TTC549 (cell line): ENCODE results near the gene TRPM2.
"Not testable (repeated sequence)": the region's sequence is repeated elsewhere in the genome, so short reads cannot be mapped to it uniquely, and the experiment has no call there.

Experiments
- FAIRE-seq: peaks from 2 replicates; lab custom pipeline; 2012; peaks lifted over from hg19 to GRCh38; lab: Jason Lieb, UNC

Gene TRPM2

DNA sequence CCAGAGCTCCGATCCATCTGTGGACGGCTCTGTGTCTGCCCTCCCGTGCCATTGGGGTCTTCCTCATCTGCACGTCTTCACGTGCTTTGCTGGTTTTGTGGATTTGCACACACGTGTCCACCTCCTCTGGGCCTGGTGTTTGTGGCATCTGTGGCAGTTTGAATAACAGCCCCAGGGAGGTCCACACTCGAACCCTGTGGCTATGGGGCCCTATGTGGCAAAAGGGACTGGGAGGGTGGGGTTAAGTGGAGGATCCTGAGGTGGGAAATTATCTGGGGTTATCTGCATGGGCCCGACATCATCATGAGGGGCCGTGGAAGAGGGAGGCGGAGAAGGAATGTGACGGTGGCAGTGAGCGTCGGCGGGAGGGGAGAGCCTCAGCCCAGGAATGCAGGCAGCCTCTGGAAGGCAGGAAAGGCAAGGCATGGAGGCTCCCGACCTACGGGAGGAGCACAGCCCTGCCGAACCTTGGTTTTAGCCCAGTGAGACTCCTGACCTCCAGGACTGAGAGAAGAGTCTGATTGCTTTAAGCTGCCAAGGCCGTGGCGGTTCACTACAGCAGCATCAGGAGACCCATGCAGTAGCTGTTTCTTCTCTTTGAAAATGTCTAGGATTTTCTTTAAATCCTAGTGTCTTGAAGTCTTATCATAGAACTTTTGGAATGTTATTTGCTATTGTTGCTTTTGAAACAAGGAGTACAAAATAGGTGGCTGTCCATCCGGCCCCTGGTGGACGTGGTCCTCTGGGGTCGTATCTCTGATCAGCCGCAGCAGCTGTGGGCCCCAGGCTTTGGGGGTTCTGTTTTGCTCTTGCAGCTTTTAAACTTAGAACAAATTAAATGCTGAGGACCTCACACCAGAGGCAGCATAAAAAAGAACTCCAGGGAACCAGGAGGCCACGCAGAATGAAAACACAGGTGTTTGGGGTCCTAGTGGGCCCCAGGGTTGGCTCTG is 61.9 kb downstream of the TRPM2 start:
- FAIRE-seq, result no peak

GRCh38 chr21:44416193-44416592 is 62.8 kb downstream of the TRPM2 start:
- no peak for FAIRE-seq

GRCh38 chr21:44417621-44418107 is 64.2 kb downstream of the TRPM2 start:
- not testable (repeated sequence) for FAIRE-seq

- no peak for FAIRE-seq
Observed at GRCh38 chr21:44418108-44418875, 64.9 kb downstream of the TRPM2 start.

DNA sequence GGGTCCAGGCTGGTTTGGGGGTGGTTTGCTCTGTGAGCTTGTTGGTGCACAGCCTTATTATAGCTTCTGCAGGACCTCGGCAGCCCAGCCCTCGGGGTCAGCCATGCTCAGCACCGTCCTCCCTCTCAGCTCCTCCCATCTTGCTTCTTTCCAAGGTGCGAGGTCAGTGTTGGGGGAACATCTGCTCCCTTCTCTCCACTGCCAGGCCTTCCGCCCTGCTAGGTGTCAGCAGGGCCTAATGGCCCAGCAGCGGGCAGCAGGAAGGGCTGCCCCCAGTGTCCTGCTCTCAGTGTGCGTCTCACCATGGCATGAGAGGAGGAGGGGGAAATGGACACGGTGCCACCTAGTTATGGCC is 65.4 kb downstream of the TRPM2 start:
- no peak for FAIRE-seq

DNA sequence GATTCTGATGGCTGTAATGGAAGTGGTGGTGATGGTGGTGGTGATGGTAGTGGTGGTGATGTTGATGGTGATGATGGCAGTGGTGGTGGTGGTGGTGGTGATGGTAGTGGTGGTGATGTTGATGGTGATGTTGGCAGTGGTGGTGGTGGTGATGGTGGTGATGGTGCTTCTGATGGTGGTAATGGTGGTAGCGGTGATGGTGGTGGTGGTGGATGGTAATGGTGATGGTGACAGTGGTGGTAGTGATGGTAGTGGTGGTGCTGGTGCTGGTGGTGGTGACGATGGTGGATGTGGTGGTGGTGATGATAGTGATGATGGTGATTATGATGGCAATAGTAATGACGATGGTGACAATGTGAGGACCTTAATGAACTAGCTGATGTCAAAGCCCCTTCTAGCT is 66.3 kb downstream of the TRPM2 start:
- no peak for FAIRE-seq

- FAIRE-seq, result no peak
Observed at GRCh38 chr21:44420416-44421205, 67.2 kb downstream of the TRPM2 start.

DNA sequence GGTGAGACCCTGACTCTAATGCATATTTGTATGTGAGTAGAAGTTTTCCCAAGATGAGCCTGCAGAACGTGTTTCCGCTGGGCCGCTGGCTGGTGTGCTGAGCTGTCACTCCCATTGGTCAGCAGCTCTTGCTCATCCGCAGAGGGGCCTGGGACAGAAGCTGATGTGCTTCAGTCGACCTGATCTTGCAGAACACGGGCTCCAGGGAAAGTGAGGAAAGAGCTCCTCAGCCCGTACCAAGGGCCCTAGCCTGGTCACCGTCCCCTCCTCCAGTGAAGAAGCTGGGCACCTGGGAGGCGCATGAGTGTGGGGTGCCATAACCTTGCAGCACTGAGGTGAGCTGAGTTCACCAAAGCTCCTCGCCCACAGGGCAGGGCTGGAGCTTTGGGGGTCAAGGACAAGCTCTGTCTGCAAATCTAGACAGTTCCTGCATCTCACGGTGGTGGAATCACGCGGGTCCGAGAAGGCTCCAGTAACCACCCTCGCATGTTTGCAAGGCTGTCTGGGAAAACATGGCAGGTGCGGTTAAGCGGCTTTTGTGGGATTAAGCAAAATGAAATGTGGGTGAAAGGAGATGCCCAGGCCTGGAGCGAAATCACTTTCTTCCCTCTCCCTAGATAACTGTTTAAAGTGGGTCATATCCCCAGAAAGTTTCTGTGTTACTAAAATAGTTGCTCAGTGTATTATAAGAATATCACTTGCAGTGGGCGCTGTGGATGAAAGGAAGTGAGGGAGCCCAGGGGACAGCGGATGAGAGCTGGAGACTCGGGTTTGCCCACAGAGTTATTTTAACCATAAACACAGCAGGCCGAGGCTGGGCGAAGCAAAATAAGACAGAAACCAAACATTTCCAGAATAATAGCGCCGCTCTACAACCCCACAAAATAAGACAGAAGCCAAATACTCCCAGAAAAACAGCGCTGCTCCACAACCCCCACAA is 68.8 kb downstream of the TRPM2 start:
- no peak for FAIRE-seq

DNA sequence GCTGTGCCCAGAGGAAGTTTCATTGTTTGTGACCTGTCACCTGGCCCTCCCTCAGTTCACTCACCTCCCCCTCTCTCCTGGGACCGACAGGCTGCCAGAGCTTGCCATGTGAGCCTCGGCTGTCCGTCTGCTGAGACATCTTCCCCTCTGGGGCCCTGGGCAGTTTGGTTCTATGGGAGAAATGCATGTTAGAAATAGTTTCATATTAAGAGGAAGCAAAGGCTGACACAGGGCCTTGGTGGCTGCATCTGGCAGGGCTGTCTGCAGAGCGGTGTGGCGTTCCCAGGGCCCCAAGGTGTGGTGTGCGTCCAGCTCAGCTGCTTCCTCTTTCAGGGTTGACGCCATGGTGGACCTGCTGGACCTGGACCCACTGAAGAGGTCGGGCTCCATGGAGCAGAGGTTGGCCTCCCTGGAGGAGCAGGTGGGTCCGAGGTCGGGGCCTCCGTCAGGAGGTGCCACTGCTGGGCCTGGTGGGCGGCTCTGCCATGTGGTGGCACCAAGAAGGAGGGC is 69.9 kb downstream of the TRPM2 start:
- FAIRE-seq, result no peak

GRCh38 chr21:44423941-44424607 is 70.7 kb downstream of the TRPM2 start:
- no peak for FAIRE-seq

DNA sequence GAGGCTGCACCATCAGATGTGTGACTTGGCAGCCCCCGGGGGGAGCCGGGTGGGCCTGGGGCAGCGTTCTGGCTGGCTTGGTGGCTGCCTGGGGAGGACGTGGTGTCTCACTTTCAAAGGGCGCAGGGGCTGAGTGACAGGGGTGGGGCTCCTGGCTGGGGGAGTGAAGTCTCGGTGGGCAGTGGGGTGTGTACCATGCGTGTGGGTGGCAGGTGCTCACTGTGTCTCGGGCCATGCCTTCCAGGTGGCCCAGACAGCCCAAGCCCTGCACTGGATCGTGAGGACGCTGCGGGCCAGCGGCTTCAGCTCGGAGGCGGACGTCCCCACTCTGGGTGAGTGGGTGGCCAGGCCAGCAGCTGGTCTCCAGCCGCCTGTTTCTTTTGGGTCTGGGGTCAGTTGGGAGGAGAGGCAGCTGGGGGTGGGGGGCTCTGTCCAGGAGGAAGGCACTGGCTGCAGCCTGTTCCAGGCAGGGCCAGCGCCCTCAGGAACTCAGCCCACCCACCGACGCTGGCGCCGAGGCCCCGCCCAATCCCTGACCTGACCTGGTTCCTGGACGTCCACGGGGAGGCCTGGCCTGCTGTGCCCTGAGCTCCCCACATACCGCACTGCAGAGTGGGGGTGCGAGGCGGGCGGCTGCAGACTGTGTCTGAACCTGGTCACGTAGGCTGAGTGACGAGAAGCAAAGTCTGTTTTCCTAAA is 71.3 kb downstream of the TRPM2 start:
- FAIRE-seq, result no peak

DNA sequence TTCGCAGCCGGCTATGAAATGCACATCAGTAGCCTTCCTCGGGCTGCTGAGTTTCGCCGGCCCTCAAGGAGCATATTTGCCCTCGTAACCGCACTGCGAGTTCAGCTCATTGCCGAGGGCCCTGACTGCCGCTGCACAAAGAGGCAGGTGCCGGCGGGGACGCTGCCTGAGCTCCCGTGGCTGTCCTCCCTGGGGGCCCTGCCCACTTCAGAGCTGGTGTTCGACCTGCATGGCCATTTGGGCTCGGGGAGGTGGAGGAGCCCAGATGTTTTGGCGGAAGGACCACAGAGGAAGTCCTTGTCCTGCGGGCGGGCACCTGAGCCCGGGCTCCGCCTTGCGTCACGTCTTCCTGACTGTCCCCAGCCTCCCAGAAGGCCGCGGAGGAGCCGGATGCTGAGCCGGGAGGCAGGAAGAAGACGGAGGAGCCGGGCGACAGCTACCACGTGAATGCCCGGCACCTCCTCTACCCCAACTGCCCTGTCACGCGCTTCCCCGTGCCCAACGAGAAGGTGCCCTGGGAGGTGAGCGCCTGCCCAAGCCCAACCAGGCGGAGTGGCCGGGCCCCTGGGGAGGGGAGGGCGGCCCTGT is 72.0 kb downstream of the TRPM2 start:
- FAIRE-seq, result no peak

DNA sequence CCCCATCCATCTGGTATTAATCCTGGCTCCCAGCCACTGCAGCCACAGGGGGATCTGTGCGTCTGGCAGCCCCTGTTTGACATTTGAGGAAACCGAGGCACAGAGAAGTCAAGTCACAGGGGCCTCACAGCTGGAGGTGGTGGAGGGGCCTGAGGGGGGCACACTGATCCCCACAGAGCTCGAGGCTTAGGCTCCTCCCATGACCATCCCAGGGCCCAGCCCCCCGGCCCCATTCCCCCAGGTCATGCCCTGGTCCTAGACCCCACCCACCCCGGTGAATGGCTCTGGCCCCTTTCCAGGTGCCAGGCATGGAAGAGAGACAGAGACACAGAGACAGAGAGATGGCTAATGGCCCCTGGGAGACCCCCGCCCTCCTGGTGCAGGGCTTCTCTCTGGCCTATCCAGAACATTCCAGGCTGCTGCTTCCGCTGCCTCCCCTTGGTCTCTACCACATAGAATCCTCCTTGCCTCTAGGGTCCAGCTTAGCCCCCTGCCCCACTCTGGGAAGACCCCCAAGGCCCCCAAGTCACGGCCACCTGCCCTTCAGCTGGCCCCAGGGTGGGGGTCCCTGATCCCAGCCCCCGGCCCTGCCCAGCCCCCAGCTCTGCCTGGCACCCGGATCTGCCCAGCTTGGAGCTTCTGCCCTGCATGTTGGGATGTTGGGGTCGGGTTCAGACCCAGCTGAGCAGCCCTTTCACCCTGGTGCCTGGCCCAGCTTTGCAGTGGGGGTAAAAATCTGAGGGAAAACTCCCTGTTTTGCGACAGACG is 72.7 kb downstream of the TRPM2 start:
- FAIRE-seq, result no peak

DNA sequence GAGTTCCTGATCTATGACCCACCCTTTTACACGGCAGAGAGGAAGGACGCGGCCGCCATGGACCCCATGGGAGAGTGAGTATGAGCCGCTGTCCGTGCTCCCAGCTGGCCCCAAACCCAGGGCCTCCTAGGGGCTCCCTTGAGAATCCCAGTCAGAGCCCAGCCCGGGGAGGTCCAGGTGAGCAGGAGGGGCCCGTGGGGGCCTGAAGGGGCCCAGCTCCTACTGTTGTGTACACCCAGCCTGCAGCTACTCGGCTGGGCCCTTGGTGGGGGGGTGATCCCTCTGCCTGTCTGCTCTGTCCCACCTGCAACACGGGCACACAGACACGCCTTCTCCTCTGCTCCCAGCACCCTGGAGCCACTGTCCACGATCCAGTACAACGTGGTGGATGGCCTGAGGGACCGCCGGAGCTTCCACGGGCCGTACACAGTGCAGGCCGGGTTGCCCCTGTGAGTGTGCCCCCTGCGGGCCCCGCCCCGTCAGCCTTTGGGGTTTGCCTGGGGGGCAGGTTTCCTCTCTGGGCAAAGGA is 73.3 kb downstream of the TRPM2 start:
- no peak for FAIRE-seq

- no peak for FAIRE-seq
Observed at GRCh38 chr21:44427241-44428120, 74.1 kb downstream of the TRPM2 start.

GRCh38 chr21:44428281-44428960 is 75.0 kb downstream of the TRPM2 start:
- FAIRE-seq, result peak; percentile 84

DNA sequence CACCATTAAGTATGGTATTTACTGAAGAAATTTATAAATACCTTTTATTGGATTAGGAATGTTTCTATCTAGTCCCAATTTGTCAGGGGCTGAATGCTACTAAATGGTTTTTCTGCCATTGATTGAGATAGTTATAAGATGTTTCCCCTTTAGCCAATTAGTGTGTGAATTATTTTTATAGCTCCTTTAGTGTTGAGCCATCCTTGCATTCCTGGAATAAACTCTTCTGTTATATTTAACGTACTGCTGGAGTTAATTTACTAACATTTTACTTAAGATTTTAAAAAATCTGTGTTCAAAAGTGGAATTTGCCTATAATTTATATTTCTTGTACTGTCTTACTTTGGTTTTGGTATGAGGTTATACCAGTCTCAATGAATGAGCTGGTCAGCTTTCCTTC is 76.5 kb downstream of the TRPM2 start:
- no peak for FAIRE-seq
